PC-9 (cell line): Measurements from ENCODE around the gene DDX6. TPM values are rescaled to one million over a fixed set of nuclear protein-coding genes. Genes with fewer than 3 reads are reported as not detected.

Experiments used
- BruUV-seq: library from RNA; stranded (reverse); fragments of 400-500 nt; replicated peaks from 2 replicates; lab custom pipeline; 2021; lab: Mats Ljungman, UMichigan
- CTCF ChIA-PET: fragments of 300-600 bp; sonication (Branson Sonifier 250); formaldehyde crosslinking; loops from one replicate; lab custom pipeline; 2022; ENCODE audit warnings: antibody characterized with exemption; lab: Charles Lee
- POLR2A ChIA-PET: fragments of 300-600 bp; sonication (Branson Sonifier 250); formaldehyde crosslinking; loops from one replicate; lab custom pipeline; 2022; ENCODE audit warnings: antibody characterized with exemption; ENCODE audit not compliant: unreplicated experiment; lab: Charles Lee
- DNase-seq, 2 experiments: peaks; one replicate each; pipeline versions ENCODE4 v3.0.0 to v3.0.0-alpha.2; 2015 to 2022; ENCODE audit warnings: mixed read lengths in 1 of 2
- H2AFZ ChIP-seq: fragments of 200-600 bp; sonication (generic); 2 replicates; pipeline ENCODE4 v1.8.1; 2017; ENCODE audit warnings: antibody characterized with exemption
- H3F3A ChIP-seq: fragments of 200-600 bp; sonication (generic); 2 replicates; pipeline ENCODE4 v1.8.1; 2017; ENCODE audit warnings: antibody characterized with exemption, mild to moderate bottlenecking, low read depth; ENCODE audit not compliant: insufficient read depth
- H3K27ac ChIP-seq: fragments of 200-600 bp; sonication (generic); 2 replicates; pipeline ENCODE4 v1.6.1; 2016; ENCODE audit warnings: mixed run types
- H3K27me3 ChIP-seq: fragments of 200-600 bp; sonication (generic); 2 replicates; pipeline ENCODE4 v1.6.1; 2016; ENCODE audit warnings: low read depth, mixed run types; ENCODE audit not compliant: insufficient read depth
- H3K36me3 ChIP-seq: fragments of 200-600 bp; sonication (generic); 2 replicates; pipeline ENCODE4 v1.6.1; 2016; ENCODE audit warnings: low read depth, mixed run types
- H3K4me1 ChIP-seq: fragments of 200-600 bp; sonication (generic); replicated peaks from 2 replicates; pipeline ENCODE4 v1.6.1; 2016; ENCODE audit warnings: mixed run types; ENCODE audit not compliant: insufficient read depth
- H3K4me2 ChIP-seq: fragments of 200-600 bp; sonication (generic); 2 replicates; pipeline ENCODE4 v1.6.1; 2017; ENCODE audit warnings: mixed run types
- H3K4me3 ChIP-seq: fragments of 200-600 bp; sonication (generic); 2 replicates; pipeline ENCODE4 v1.6.1; 2016; ENCODE audit warnings: mixed run types
- H3K79me2 ChIP-seq: fragments of 200-600 bp; sonication (generic); 2 replicates; pipeline ENCODE4 v1.6.1; 2017; ENCODE audit warnings: low read depth, mixed run types
- H3K9me2 ChIP-seq: fragments of 200-600 bp; sonication (generic); 2 replicates; pipeline ENCODE4 v1.8.1; 2017; ENCODE audit warnings: mild to moderate bottlenecking; ENCODE audit not compliant: insufficient read depth
- H3K9me3 ChIP-seq: fragments of 200-600 bp; sonication (generic); 2 replicates; pipeline ENCODE4 v1.8.1; 2016; ENCODE audit warnings: low read depth; ENCODE audit not compliant: insufficient read depth
- H4K20me1 ChIP-seq: fragments of 200-600 bp; sonication (generic); 2 replicates; pipeline ENCODE4 v1.8.1; 2017; ENCODE audit not compliant: insufficient read depth
- EZH2 ChIP-seq: fragments of 200-600 bp; sonication (generic); IDR thresholded peaks from 2 replicates; pipeline ENCODE4 v1.8.0; 2017; ENCODE audit warnings: antibody characterized with exemption, low read depth
- intact Hi-C: fragments of 100-400 bp; cut with micrococcal nuclease; formaldehyde crosslinking; loops from one replicate; pipeline ENCODE4 v1.10.0; 2022; ENCODE audit not compliant: unreplicated experiment
- total RNA-seq: library from RNA; stranded (reverse); gene quantifications from 2 replicates; pipeline ENCODE4 v1.2.3, GENCODE V29; 2021
- TF ChIP-seq, protein P1 (sequence below): fragments of 200-600 bp; sonication (generic); conservative IDR thresholded peaks from 2 replicates; pipeline ENCODE4 v1.6.1; 2017; ENCODE audit warnings: mixed run types, antibody characterized with exemption, mild to moderate bottlenecking, moderate library complexity

The DDX6 gene
- total RNA-seq, 1 experiment from 2014 or later = 84.4 TPM

- ChIA-PET POLR2A (no interaction called here), CTCF (no interaction called here)
- TF ChIP-seq, protein P1, sequence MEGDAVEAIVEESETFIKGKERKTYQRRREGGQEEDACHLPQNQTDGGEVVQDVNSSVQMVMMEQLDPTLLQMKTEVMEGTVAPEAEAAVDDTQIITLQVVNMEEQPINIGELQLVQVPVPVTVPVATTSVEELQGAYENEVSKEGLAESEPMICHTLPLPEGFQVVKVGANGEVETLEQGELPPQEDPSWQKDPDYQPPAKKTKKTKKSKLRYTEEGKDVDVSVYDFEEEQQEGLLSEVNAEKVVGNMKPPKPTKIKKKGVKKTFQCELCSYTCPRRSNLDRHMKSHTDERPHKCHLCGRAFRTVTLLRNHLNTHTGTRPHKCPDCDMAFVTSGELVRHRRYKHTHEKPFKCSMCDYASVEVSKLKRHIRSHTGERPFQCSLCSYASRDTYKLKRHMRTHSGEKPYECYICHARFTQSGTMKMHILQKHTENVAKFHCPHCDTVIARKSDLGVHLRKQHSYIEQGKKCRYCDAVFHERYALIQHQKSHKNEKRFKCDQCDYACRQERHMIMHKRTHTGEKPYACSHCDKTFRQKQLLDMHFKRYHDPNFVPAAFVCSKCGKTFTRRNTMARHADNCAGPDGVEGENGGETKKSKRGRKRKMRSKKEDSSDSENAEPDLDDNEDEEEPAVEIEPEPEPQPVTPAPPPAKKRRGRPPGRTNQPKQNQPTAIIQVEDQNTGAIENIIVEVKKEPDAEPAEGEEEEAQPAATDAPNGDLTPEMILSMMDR = no peak
- no peak for TF ChIP-seq EZH2
- H3K9me3 ChIP-seq = no peaks in the 10 kb centered on the region
- H3F3A ChIP-seq = peaks cover 51% of the 10 kb centered on the region
- no peak overlapping the region for H3K27ac ChIP-seq
- no peak overlapping the region for H2AFZ ChIP-seq
- H3K4me3 ChIP-seq = no peak overlapping the region
- H3K27me3 ChIP-seq = no peaks in the 10 kb centered on the region
- H3K79me2 ChIP-seq = no peaks in the 10 kb centered on the region
- no peak for DNase-seq
- no peak overlapping the region for H3K4me2 ChIP-seq
- no peaks in the 10 kb centered on the region for H3K4me1 ChIP-seq
- no peaks in the 10 kb centered on the region for H3K9me2 ChIP-seq
- no TSS peak for BruUV-seq
- peaks cover 10% of the 10 kb centered on the region; the same call in 1 of the 2 replicates for H4K20me1 ChIP-seq
- H3K36me3 ChIP-seq = peaks cover 23% of the 10 kb centered on the region
- intact Hi-C loops = no loop called here
These were observed 42.9 kb downstream of the DDX6 start for GRCh38 chr11:118748056-118748455.

- no peaks in the 10 kb centered on the region for H3K79me2 ChIP-seq
- no peaks in the 10 kb centered on the region for H3K9me3 ChIP-seq
- POLR2A ChIA-PET = interaction anchor here (0.6 kb wide), 1 partner anchor 508 kb away, joined by 4 read pairs; no protein-coding TSS in a partner anchor
- H3K4me2 ChIP-seq = no peak overlapping the region
- no peak overlapping the region for H3K4me3 ChIP-seq
- H4K20me1 ChIP-seq = peaks cover 3% of the 10 kb centered on the region; the same call in 1 of the 2 replicates
- TF ChIP-seq, protein P1 = no peak
- TF ChIP-seq EZH2 = no peak
- H3F3A ChIP-seq = peaks cover 41% of the 10 kb centered on the region
- H3K4me1 ChIP-seq = no peaks in the 10 kb centered on the region
- CTCF ChIA-PET = no interaction called here
- peaks cover 14% of the 10 kb centered on the region; the same call in 1 of the 2 replicates for H3K36me3 ChIP-seq
- H3K27me3 ChIP-seq = no peaks in the 10 kb centered on the region
- intact Hi-C loops = no loop called here
- no peak for DNase-seq
- no peak overlapping the region for H2AFZ ChIP-seq
- no peaks in the 10 kb centered on the region for H3K9me2 ChIP-seq
- H3K27ac ChIP-seq = no peak overlapping the region
- no TSS peak for BruUV-seq
These were observed 43.9 kb downstream of the DDX6 start for GRCh38 chr11:118746988-118747585.

DNA sequence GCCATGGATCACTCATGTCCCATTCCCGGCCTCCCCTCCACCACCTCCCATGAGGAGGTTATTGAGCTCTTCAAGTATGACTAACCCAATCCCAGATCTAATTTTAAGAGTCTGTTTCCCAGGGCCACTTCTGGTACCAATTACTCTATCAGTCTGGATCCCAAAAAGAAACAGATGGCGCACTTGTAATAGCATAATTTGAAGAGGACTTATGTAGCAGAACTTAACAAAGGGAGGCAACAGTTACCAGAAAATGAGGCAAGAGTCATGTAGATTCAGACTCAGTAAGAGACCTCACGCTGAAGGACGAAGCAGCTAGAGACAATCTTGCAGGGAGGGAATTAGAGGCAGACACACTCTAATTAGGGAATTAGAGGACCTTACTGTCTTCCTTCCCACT, 46.9 kb downstream of the DDX6 start:
- H2AFZ ChIP-seq = no peak overlapping the region
- H3F3A ChIP-seq = peaks cover 31% of the 10 kb centered on the region
- BruUV-seq = no TSS peak
- H3K4me2 ChIP-seq = no peak overlapping the region
- no peaks in the 10 kb centered on the region for H3K79me2 ChIP-seq
- ChIA-PET POLR2A (no interaction called here), CTCF (interaction anchor here (0.6 kb wide), 1 partner anchor 54 kb away, joined by 4 read pairs; no protein-coding TSS in a partner anchor)
- H3K27me3 ChIP-seq = no peaks in the 10 kb centered on the region
- intact Hi-C loops = no loop called here
- no peaks in the 10 kb centered on the region for H4K20me1 ChIP-seq
- no peaks in the 10 kb centered on the region for H3K9me2 ChIP-seq
- H3K27ac ChIP-seq = no peak overlapping the region
- H3K4me3 ChIP-seq = no peak overlapping the region
- no peaks in the 10 kb centered on the region for H3K9me3 ChIP-seq
- 0 out of 2 replicates have a peak, but pooled peaks cover 7% of the 10 kb centered on the region for H3K4me1 ChIP-seq
- DNase-seq = no peak
- no peaks in the 10 kb centered on the region for H3K36me3 ChIP-seq
- TF ChIP-seq, protein P1 = no peak
- no peak for TF ChIP-seq EZH2
